ENCODE data around the gene DUSP8.
"Not testable (repeated sequence)": the region's sequence is repeated elsewhere in the genome, so short reads cannot be mapped to it uniquely, and the experiment has no call there.

Gene DUSP8

GRCh38 chr11:1514336-1515061 is 57.6 kb downstream of the DUSP8 start:
- no peak for DNase-seq

GRCh38 chr11:1513326-1514296 is 58.5 kb downstream of the DUSP8 start:
- DNase-seq = no peak

- DNase-seq = not testable (repeated sequence)
These were observed 59.4 kb downstream of the DUSP8 start for GRCh38 chr11:1512531-1513258.

GRCh38 chr11:1511937-1512496 is 60.1 kb downstream of the DUSP8 start:
- no peak for DNase-seq

GRCh38 chr11:1510928-1511327 is 61.1 kb downstream of the DUSP8 start:
- DNase-seq = no peak

- not testable (repeated sequence) for DNase-seq
These were observed 61.7 kb downstream of the DUSP8 start for GRCh38 chr11:1510351-1510750.

- no peak for DNase-seq
These were observed 62.3 kb downstream of the DUSP8 start for GRCh38 chr11:1509626-1510255.

GRCh38 chr11:1508986-1509385 is 63.1 kb downstream of the DUSP8 start:
- DNase-seq = no peak

GRCh38 chr11:1508491-1508891 is 63.6 kb downstream of the DUSP8 start:
- DNase-seq = no peak

- no peak for DNase-seq
These were observed 64.5 kb downstream of the DUSP8 start for GRCh38 chr11:1507381-1508140.

- DNase-seq = no peak
These were observed 65.1 kb downstream of the DUSP8 start for GRCh38 chr11:1506981-1507380.

- DNase-seq = no peak
These were observed 66.6 kb downstream of the DUSP8 start for GRCh38 chr11:1505480-1505879.

GRCh38 chr11:1504581-1505290 is 67.3 kb downstream of the DUSP8 start:
- DNase-seq = no peak

GRCh38 chr11:1504138-1504537 is 67.9 kb downstream of the DUSP8 start:
- no peak for DNase-seq

Data from right kidney (tissue), 1 donor.